Mucosa of descending colon (tissue), 3 donors: Measurements from ENCODE around the gene GUCA1A. TPM values are rescaled to one million over a fixed set of nuclear protein-coding genes. Genes with fewer than 3 reads are reported as not detected.

ENCODE experiments used
- ATAC-seq: fragments of 200-7000 bp; cut with Tn5 transposase; one replicate; pipeline ENCODE4 v1.9.1; 2020; ENCODE audit warnings: mild to moderate bottlenecking, moderate library complexity
- DNase-seq, 3 donors: peaks; one replicate each; pipeline ENCODE4 v3.0.0-alpha.2; 2020
- H3K36me3 ChIP-seq: fragments of 200-600 bp; one replicate; pipeline ENCODE4 v1.8.0; 2021; ENCODE audit warnings: low read depth, mild to moderate bottlenecking
- H3K4me1 ChIP-seq: fragments of 200-600 bp; one replicate; pipeline ENCODE4 v1.8.0; 2021; ENCODE audit warnings: low read depth, mild to moderate bottlenecking
- H3K4me3 ChIP-seq: fragments of 200-600 bp; one replicate; pipeline ENCODE4 v1.8.0; 2021; ENCODE audit warnings: mild to moderate bottlenecking
- H3K9me3 ChIP-seq: fragments of 200-600 bp; one replicate; pipeline ENCODE4 v1.8.0; 2021; ENCODE audit warnings: mild to moderate bottlenecking
- intact Hi-C, 2 donors: fragments of 100-400 bp; cut with DNase I in 1 of 2; cut with micrococcal nuclease in 1 of 2; formaldehyde crosslinking; loops; one replicate each; pipeline versions ENCODE4 v1.11.0 to v1.11.1; 2022; cut with DNase I, micrococcal nuclease
- total RNA-seq, 3 donors: library from RNA; stranded (reverse); fragmentation: NEBNext Ultra II Directional in 2 of 3; extraction: Animal tissue kit (Norgen Biotek cat#: 25700) in 2 of 3; gene quantifications; one replicate each; pipeline versions ENCODE4 v1.2.1 to v1.2.4, GENCODE V29; 2021 to 2023
- TF ChIP-seq, protein P1 (sequence below): fragments of 200-600 bp; IDR thresholded peaks from one replicate; pipeline ENCODE4 v1.8.0; 2022; ENCODE audit warnings: antibody characterized with exemption, mild to moderate bottlenecking
- donor health status: DM: no; HTN: no; CAD: no; lungs with moderate emphysema.
- donor health status: DM: no; HTN: no; CAD: no.
- donor health status: DM: no; HTN: yes; CAD: no.

Gene GUCA1A
- total RNA-seq, 3 donors from 2014 or later: not detected

DNA sequence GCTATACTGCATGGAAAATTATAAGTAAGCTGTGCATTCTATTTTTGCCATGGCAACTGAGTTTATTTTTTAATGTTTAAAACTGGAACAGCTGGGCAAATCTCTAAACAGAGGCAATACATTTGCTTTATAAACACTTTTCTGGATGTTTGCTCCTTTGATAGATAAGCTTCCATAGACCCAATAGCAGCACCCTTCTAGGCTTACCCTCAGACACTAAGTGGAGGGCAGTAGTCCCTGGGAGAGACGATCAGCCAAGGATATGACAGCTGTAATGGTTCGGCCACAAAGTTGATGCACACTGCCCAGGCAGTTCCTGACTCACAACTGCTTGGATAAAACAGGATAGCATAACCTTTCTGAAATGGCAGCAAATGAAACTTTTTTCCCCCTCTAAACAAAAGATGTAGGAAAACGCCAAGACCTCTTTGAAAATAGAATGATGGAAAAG, 53.0 kb downstream of the GUCA1A start:
- TF ChIP-seq, protein P1, sequence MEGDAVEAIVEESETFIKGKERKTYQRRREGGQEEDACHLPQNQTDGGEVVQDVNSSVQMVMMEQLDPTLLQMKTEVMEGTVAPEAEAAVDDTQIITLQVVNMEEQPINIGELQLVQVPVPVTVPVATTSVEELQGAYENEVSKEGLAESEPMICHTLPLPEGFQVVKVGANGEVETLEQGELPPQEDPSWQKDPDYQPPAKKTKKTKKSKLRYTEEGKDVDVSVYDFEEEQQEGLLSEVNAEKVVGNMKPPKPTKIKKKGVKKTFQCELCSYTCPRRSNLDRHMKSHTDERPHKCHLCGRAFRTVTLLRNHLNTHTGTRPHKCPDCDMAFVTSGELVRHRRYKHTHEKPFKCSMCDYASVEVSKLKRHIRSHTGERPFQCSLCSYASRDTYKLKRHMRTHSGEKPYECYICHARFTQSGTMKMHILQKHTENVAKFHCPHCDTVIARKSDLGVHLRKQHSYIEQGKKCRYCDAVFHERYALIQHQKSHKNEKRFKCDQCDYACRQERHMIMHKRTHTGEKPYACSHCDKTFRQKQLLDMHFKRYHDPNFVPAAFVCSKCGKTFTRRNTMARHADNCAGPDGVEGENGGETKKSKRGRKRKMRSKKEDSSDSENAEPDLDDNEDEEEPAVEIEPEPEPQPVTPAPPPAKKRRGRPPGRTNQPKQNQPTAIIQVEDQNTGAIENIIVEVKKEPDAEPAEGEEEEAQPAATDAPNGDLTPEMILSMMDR: no peak
- Histone ChIP-seq H3K36me3 (no peaks in the 10 kb centered on the region), H3K4me1 (peaks cover 16% of the 10 kb centered on the region), H3K9me3 (no peaks in the 10 kb centered on the region), H3K4me3 (no peak overlapping the region)
- intact Hi-C loops: no loop called here
- DNase-seq (no peak), ATAC-seq (peak; percentile 48)

DNA sequence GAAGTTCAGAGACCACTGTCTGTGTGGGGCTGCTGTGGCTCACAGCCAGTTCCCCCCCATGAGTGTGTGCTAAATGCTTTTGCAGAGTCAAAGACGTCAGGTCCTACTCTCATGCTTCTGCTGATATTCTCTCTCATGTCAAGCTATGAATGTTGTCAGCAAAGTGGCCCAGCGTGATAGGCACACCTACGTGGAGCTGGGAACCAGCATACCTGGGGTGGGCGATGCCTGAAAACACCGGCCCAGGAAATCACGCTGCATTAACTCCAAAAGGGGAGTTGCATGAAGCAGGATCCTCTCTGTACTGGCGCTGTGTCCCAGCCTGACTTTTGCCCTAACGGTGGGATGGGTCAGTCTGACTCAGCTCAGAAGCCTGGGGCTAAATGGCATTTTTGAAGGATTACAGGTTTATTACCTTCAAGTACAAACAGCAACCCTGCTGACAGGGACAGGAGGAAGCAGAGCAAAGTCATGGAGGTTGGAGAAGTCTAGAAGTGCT, 53.5 kb downstream of the GUCA1A start:
- no peak overlapping the region for H3K4me3 ChIP-seq

DNA sequence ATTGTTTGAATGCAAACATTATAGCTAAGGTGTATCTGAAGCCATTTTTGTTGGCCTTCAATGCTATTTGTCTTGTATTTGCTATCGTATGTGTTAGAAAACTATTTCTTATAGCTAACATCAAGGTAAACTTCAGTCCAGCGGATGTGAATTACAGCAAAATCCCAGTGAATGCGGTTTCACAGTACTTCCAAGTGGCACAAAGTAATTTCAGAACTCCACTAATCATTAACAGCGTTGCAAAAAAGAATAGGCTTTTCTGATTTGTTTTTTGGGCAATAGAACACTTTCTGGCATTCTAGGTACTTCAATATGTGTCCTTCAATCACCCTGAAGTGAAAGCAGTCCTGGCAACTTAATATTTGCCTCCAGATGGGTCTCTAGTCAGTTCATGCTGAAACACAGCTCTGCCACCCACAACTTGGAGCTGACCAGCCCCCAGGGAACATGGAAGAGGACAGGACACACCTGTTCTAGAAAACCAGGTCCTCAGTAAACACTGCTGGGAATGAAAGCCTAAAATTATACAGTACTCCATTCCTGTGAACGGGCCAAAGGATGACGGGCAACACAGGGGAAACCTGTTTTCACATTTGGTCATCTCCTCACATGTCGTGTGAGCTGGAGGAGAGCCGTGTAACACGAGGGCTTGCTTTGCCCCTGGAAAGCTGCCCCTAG, 54.1 kb downstream of the GUCA1A start:
- Histone ChIP-seq H3K4me1 (peaks cover 16% of the 10 kb centered on the region), H3K9me3 (no peaks in the 10 kb centered on the region), H3K36me3 (peaks cover under 1% of the 10 kb centered on the region), H3K4me3 (no peak overlapping the region)
- intact Hi-C loops: no loop called here
- ATAC-seq (peak; percentile 2), DNase-seq (no peak)
- TF ChIP-seq, protein P1: no peak

More for the DNA sequence above, 53.5 kb downstream of the GUCA1A start:
- TF ChIP-seq, protein P1: no peak
- Histone ChIP-seq H3K4me1 (peaks cover 16% of the 10 kb centered on the region), H3K36me3 (no peaks in the 10 kb centered on the region), H3K9me3 (no peaks in the 10 kb centered on the region)
- intact Hi-C loops: no loop called here
- DNase-seq: peak; percentile 50 to 71 (median 68)
- ATAC-seq: peak; percentile 90

DNA sequence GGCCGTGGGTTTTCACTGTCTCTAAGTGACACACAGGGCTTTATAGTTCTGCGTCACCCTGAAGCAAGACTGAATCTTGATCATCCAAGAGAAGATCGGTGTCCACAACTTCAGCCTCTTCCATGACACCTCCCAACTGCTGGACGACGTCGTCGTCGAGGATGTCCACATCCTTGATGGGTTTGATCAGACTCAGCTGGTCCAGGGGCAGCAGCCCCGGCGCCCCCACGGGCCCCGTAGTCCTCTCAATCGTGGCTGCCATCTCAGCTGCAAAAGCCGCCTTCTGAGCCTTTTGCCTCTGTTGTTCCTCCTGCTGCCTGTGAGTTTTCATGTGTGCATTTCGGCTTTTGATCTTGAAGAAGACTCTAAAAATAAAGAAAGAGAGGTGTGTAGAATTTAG, 55.1 kb downstream of the GUCA1A start:
- intact Hi-C loops: no loop called here
- Histone ChIP-seq H3K9me3 (no peaks in the 10 kb centered on the region), H3K4me1 (peaks cover 16% of the 10 kb centered on the region), H3K4me3 (no peak overlapping the region), H3K36me3 (peaks cover 4% of the 10 kb centered on the region)
- TF ChIP-seq, protein P1: no peak
- ATAC-seq (no peak), DNase-seq (no peak)

Other genes starting within 250 kb of the GUCA1A start
- 10 to 100 TPM; 51.2 to 69.1 (median 60.0) TPM for gene CCND3, start 231.6 kb upstream of the GUCA1A start, total RNA-seq
- gene TAF8, start 122.8 kb upstream of the GUCA1A start, total RNA-seq: 10 to 100 TPM; 22.1 to 35.2 (median 25.0) TPM
- 10 to 100 TPM; 22.2 to 67.6 (median 57.6) TPM for gene C6orf132, start 30.7 kb upstream of the GUCA1A start, total RNA-seq
- 1 to 10 TPM in 1 of 3 donors, under 1 TPM in 2; 0.81 to 3.1 (median 0.99) TPM for gene GUCA1B, start 21.6 kb downstream of the GUCA1A start, total RNA-seq
- 10 to 100 TPM; 22.2 to 31.7 (median 31.5) TPM for gene MRPS10, start 44.5 kb downstream of the GUCA1A start, total RNA-seq